Pancreas (tissue), 10 donors: ENCODE data around the gene TCHHL1. TPM values are rescaled to one million over a fixed set of nuclear protein-coding genes. Genes with fewer than 3 reads are reported as not detected.

Experiments used
- ATAC-seq, 4 donors: fragments of 200-7000 bp; cut with Tn5 transposase; one replicate each; pipeline versions ENCODE4 v1.8.0 to v1.9.1; 2020; ENCODE audit warnings: mild to moderate bottlenecking in 4 of 4, moderate library complexity in 4 of 4
- DNase-seq, 6 donors: peaks; one replicate each; pipeline ENCODE4 v3.0.0-alpha.2; 2020
- FAIRE-seq: peaks from 2 replicates; lab custom pipeline; 2012; peaks lifted over from hg19 to GRCh38; lab: Jason Lieb, UNC
- H3K27ac ChIP-seq, 4 donors: fragments of 200-600 bp; sonication (generic); 1 replicate in 3 of 4; 2 replicates in 1 of 4; pipeline versions ENCODE4 v1.5.0 to v1.8.0; 2020
- H3K27me3 ChIP-seq, 4 donors: fragments of 200-600 bp; one replicate each; pipeline ENCODE4 v1.8.0; 2021
- H3K36me3 ChIP-seq, 3 donors: fragments of 200-600 bp; sonication (generic) in 1 of 3; one replicate each; pipeline versions ENCODE4 v1.5.0 to v1.8.0; 2020 to 2021
- H3K4me1 ChIP-seq, 3 donors: fragments of 200-600 bp; one replicate each; pipeline ENCODE4 v1.8.0; 2021
- H3K4me3 ChIP-seq, 4 donors: fragments of 200-600 bp; sonication (generic) in 2 of 4; one replicate each; pipeline versions ENCODE4 v1.5.0 to v1.8.0; 2020 to 2021
- H3K9me3 ChIP-seq, 4 donors: fragments of 200-600 bp; one replicate each; pipeline ENCODE4 v1.8.0; 2021
- CTCF ChIP-seq, 4 donors: fragments of 200-600 bp; sonication (generic) in 3 of 4; IDR thresholded peaks; one replicate each; pipeline versions ENCODE4 v1.5.0 to v1.8.0; 2021; ENCODE audit warnings: antibody characterized with exemption in 4 of 4
- WGBS, 2 donors: extraction: QIAGEN DNeasy Blood & Tissue Kit; methylation state at CpG; one replicate each; pipeline ENCODE4 v1.1.7; 2013; 5-methylcytosine and 5-hydroxymethylcytosine counted together
- intact Hi-C, 3 donors: fragments of 100-400 bp; cut with DNase I; formaldehyde crosslinking; loops; one replicate each; pipeline versions ENCODE4 v1.11.1 to v1.14.2; 2022
- polyA plus RNA-seq, 2 donors: library from polyadenylated mRNA; stranded (reverse); fragments of 200-250 nt; gene quantifications; one replicate each; pipeline ENCODE4 v1.2.3, GENCODE V29; 2013
- total RNA-seq, 6 donors: library from RNA; stranded (reverse); fragmentation: NEBNext Ultra II Directional in 4 of 6; extraction: Animal tissue kit (Norgen Biotek cat#: 25700) in 4 of 6; gene quantifications; one replicate each; pipeline versions ENCODE4 v1.2.1 to v1.2.4, GENCODE V29; 2021 to 2023
- donor health status: healthy with polysubstance abuse.
- donor health status: DM: no; HTN: no; CAD: no; lungs with moderate emphysema.
- donor health status: DM: no; HTN: no; CAD: no.
- donor health status: control.
- donor health status: control.
- donor health status: Bipolar disorder and iron deficiency.
- donor health status: DM: yes; HTN: yes; CAD: no.
- donor health status: DM: no; HTN: no; CAD: no.
- donor health status: DM: no; HTN: no; CAD: no.
- donor health status: DM: yes; HTN: yes; CAD: no.

Gene TCHHL1
- total and polyA plus RNA-seq, 8 donors, result not detected

DNA sequence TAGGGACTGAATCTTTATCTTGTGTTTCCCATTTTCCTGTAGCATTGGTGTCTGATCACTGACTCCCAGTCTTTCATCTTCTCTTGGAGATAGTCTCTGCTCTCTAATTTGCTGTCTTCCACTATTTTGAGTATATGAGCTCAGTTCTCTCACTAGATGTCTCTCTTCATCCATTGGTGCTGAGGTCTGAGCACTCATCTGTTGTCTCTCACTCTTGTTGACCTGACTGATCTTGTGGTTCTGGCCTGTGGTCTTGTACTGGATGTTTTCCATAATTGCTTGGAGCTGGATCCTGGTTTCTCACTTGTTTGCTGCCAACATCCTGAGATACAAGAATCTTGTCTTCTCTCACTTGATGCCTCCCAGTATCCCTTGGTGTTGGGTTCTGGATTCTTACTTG lies 26.9 kb downstream of the TCHHL1 start:
- FAIRE-seq (no peak), DNase-seq (no peak), ATAC-seq (no peak)
- intact Hi-C loops, result no loop called here
- H3K4me1 ChIP-seq, result no peaks in the 10 kb centered on the region
- no peaks in the 10 kb centered on the region for H3K9me3 ChIP-seq
- TF ChIP-seq CTCF (IDR thresholded peaks at IDR 0.05), result no peak
- no peaks in the 10 kb centered on the region for H3K36me3 ChIP-seq
- no peak overlapping the region for H3K4me3 ChIP-seq
- H3K27me3 ChIP-seq, result no peaks in the 10 kb centered on the region
- H3K27ac ChIP-seq, result no peak overlapping the region

DNA sequence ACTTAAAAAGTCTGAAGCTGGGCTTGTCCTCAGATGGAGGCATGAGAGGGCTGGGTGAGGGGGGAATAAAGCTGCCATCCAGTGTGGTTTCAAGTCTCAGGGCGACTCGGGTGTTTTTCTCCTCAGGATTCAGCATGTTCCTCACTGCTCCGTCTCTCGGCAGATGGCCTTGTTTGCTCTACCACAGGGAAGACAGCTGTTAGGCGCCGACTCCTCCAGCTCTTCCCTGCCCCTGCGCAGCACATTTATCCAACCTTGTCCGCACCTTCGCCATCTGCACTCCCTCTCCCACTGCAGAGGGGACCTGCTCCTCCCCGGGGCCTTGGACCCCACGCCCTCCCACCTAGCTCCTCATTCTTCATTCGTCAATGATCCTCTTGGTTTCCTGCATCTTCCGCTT lies 35.5 kb downstream of the TCHHL1 start:
- no peaks in the 10 kb centered on the region for H3K27me3 ChIP-seq
- FAIRE-seq, result no peak
- WGBS, 2 donors, result 64 to 66% methylated on average over 13 of the region's 13 CpGs
- peak in 2 of 4 donors; percentile 38 to 62 for ATAC-seq
- no peak overlapping the region for H3K27ac ChIP-seq
- no peaks in the 10 kb centered on the region for H3K9me3 ChIP-seq
- peak in 2 of 6 donors; percentile 13 to 46 for DNase-seq
- TF ChIP-seq CTCF (IDR thresholded peaks at IDR 0.05), result no peak
- intact Hi-C loops, result loop anchor here in 2 of 3 donors (5.0 to 10.0 kb wide), 2 partner anchors 129 to 391 kb away; no protein-coding TSS in a partner anchor
- peaks cover 4 to 5% (median 4%) of the 10 kb centered on the region in 3 donors for H3K4me1 ChIP-seq
- no peaks in the 10 kb centered on the region for H3K36me3 ChIP-seq
- no peak overlapping the region for H3K4me3 ChIP-seq

DNA sequence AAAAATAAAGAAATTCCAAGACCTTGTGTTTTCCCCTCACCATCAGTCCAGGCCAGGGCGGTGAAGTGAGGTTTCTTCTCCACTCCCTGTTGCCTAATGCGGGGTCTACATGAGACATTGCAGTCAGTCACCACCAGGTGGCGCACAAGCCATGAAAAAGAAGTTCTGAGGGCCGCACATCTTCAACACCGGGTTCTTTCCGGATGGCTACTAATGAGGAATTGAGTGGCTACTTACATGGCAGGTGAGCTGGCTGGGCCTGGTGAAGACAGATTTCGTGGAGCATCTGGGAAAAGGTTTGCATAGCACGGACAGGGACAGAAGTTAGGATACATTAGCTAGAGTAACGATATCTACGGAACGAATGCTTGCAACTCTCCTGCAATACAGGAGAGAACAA lies 36.3 kb downstream of the TCHHL1 start:
- H3K4me1 ChIP-seq, result peaks cover 4 to 13% (median 11%) of the 10 kb centered on the region in 3 donors
- no peaks in the 10 kb centered on the region for H3K27me3 ChIP-seq
- intact Hi-C loops, result loop anchor here in 2 of 3 donors (5.0 to 10.0 kb wide), 2 partner anchors 130 to 392 kb away; no protein-coding TSS in a partner anchor
- no peak overlapping the region for H3K27ac ChIP-seq
- TF ChIP-seq CTCF (IDR thresholded peaks at IDR 0.05), result peak; percentile 77 to 92 (median 86)
- H3K36me3 ChIP-seq, result no peaks in the 10 kb centered on the region
- 22 to 25% methylated on average over 11 of the region's 11 CpGs for WGBS, 2 donors
- ATAC-seq (peak in 3 of 4 donors; percentile 43 to 63 (median 54)), FAIRE-seq (no peak), DNase-seq (peak; percentile 67 to 95 (median 84))
- no peak overlapping the region for H3K4me3 ChIP-seq
- no peaks in the 10 kb centered on the region for H3K9me3 ChIP-seq

GRCh38 chr1:152050886-152051675 lies 37.8 kb downstream of the TCHHL1 start:
- H3K4me3 ChIP-seq, result no peak overlapping the region
- no peaks in the 10 kb centered on the region for H3K9me3 ChIP-seq
- no peak overlapping the region for H3K27ac ChIP-seq
- DNase-seq, result no peak
- WGBS, 2 donors, result 60 to 70% methylated on average over 6 of the region's 6 CpGs
- intact Hi-C loops, result loop anchor here in 2 of 3 donors (5.0 to 10.0 kb wide), 2 partner anchors 131 to 394 kb away; no protein-coding TSS in a partner anchor
- no peak for FAIRE-seq
- H3K36me3 ChIP-seq, result no peaks in the 10 kb centered on the region
- peaks cover 11 to 19% (median 18%) of the 10 kb centered on the region in 3 donors for H3K4me1 ChIP-seq
- no peak for TF ChIP-seq CTCF (IDR thresholded peaks at IDR 0.05)
- H3K27me3 ChIP-seq, result no peaks in the 10 kb centered on the region
- ATAC-seq, result no peak
